C4-2B (cell line): ENCODE measurements around the gene HSF2.

Experiments used
- CTCF ChIP-seq: fragments of 450-650 bp; conservative IDR thresholded peaks from 2 replicates; pipeline ENCODE4 v1.5.1; 2017; ENCODE audit warnings: mild to moderate bottlenecking
- ZFX ChIP-seq: fragments of 450-650 bp; IDR thresholded peaks from 2 replicates; pipeline ENCODE4 v1.6.1; 2017

DNA sequence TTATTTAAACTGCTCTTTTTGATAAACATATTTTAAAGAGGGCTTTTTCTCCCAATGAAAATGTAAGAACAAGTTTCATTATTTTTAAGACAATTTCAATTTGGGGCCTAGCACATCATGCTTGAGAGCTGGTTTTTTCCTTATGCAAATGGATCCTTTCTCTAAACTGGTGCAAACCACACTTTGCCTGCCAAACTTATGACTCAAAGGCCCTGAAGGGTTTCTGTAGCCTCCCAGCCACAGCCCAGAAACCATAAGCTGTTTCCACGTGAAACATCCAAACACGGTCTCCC, 451 bp upstream of the HSF2 start:
- no peak for TF ChIP-seq CTCF
- no peak for TF ChIP-seq ZFX
